ENCODE measurements around the gene SPP2.

The SPP2 gene

DNA sequence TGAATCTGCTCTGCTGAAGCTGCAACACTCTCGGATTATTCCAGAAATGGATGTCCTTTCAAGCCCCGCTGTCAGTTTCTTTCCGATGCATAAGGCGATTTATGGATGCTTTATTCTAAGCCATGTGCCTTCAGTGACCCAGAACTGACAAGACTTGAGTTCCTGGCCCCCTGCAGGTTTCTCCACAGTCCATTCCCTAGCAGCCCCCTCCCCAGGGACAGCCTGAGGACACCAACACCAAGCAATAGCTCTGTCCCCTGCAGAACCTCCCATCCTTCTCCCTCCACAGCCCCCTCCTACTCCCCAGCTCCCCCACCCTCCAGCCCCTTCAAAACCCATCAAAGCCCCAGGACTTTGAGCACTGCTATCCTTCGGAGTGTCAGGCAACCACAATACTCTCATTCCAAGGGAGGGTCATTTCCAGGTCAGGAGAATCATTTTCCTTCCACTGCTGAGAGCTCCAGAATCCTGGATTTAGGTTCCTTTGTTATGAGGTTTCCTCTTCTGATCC lies 24.6 kb upstream of the SPP2 start:
- no peak for DNase-seq (ENCODE audit: extremely low spot score)
- TF ChIP-seq CTBP1 (IDR thresholded peaks at IDR 0.05; ENCODE audit: borderline replicate concordance) = no peak
- TF ChIP-seq ARNT (IDR thresholded peaks at IDR 0.05) = no peak
- TF ChIP-seq, protein P1, sequence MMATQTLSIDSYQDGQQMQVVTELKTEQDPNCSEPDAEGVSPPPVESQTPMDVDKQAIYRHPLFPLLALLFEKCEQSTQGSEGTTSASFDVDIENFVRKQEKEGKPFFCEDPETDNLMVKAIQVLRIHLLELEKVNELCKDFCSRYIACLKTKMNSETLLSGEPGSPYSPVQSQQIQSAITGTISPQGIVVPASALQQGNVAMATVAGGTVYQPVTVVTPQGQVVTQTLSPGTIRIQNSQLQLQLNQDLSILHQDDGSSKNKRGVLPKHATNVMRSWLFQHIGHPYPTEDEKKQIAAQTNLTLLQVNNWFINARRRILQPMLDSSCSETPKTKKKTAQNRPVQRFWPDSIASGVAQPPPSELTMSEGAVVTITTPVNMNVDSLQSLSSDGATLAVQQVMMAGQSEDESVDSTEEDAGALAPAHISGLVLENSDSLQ (IDR thresholded peaks at IDR 0.05) = no peak
- no peak for TF ChIP-seq LEF1 (IDR thresholded peaks at IDR 0.05; ENCODE audit: borderline replicate concordance)
- TF ChIP-seq SUZ12 (IDR thresholded peaks at IDR 0.05) = no peak
- TF ChIP-seq FOXK2 (IDR thresholded peaks at IDR 0.05) = no peak
- TF ChIP-seq L3MBTL2 (conservative IDR thresholded peaks at IDR 0.05) = no peak
- no peak for TF ChIP-seq NFRKB (IDR thresholded peaks at IDR 0.05)
- no peak for TF ChIP-seq SP1 (IDR thresholded peaks at IDR 0.05)
- TF ChIP-seq BHLHE40 (IDR thresholded peaks at IDR 0.05; ENCODE audit: borderline replicate concordance) = no peak
- TF ChIP-seq FOXM1 (IDR thresholded peaks at IDR 0.05; ENCODE audit: borderline replicate concordance) = no peak
- ChIA-PET POLR2A (no interaction called here), CTCF (no interaction called here)

DNA sequence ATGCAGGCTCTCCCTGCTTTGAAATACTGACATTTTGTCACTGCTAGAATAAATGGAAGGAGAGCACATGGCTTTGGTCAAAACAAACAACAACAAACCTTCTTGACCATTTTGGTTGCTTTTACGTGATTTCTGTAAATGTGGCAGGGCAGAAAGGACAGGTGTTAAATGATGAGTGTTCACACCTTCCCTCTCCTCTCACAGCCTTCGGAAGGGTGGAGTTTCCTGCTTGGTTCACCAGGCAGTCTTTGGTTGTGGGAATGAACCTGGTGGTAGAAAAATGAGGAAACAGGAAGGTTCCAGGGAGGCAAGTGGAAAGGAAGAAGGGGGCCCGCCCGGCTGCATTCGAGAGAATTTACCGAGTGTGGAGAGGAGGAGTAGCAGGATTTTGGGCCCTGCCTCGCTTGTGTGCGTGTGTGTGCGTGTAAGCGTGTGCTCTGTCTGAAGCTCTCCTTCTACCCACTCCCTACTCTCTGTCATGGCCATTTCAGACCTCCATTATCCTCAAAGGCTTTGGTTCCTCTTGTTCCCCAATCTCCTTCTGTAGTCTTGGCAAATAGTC lies 23.7 kb upstream of the SPP2 start:
- CTCF ChIA-PET = no interaction called here
- POLR2A ChIA-PET = no interaction called here
- no peak for TF ChIP-seq HDGF (IDR thresholded peaks at IDR 0.05; ENCODE audit: borderline replicate concordance)
- TF ChIP-seq NFRKB (IDR thresholded peaks at IDR 0.05) = no peak
- TF ChIP-seq, protein P1 (IDR thresholded peaks at IDR 0.05) = no peak
- TF ChIP-seq BHLHE40 (IDR thresholded peaks at IDR 0.05; ENCODE audit: borderline replicate concordance) = no peak
- no peak for TF ChIP-seq TARDBP (IDR thresholded peaks at IDR 0.05)
- TF ChIP-seq SUZ12 (IDR thresholded peaks at IDR 0.05) = no peak
- no peak for TF ChIP-seq LEF1 (IDR thresholded peaks at IDR 0.05; ENCODE audit: borderline replicate concordance)
- no peak for TF ChIP-seq FOXK2 (IDR thresholded peaks at IDR 0.05)
- no peak for TF ChIP-seq CTBP1 (IDR thresholded peaks at IDR 0.05; ENCODE audit: borderline replicate concordance)
- no peak for TF ChIP-seq L3MBTL2 (conservative IDR thresholded peaks at IDR 0.05)
- no peak for TF ChIP-seq ZNF384 (IDR thresholded peaks at IDR 0.05)
- DNase-seq (ENCODE audit: extremely low spot score) = no peak

DNA sequence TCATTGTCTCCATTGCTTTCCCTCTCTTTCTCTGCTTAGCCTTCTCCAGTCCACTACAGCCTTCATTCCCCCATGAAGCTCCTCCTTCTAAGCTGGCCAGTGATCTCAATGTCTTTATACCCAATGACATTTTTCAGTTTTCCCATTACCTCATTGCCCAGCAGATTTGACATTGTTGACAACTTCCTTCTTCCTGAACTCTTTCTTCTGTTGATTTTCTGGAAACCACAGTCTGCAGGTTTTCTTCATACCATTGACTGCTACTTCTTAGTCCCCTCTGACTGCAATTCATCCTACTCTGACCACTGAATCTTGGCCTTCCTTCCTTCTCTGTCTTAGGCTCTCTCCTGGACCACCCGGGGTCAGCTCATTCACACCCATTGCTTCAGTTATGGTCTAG lies 22.9 kb upstream of the SPP2 start:
- TF ChIP-seq ZNF384 (IDR thresholded peaks at IDR 0.05) (no peak), HDGF (IDR thresholded peaks at IDR 0.05; ENCODE audit: borderline replicate concordance) (no peak), SUZ12 (IDR thresholded peaks at IDR 0.05) (no peak), SP1 (IDR thresholded peaks at IDR 0.05) (no peak), L3MBTL2 (conservative IDR thresholded peaks at IDR 0.05) (no peak), LEF1 (IDR thresholded peaks at IDR 0.05; ENCODE audit: borderline replicate concordance) (no peak), CTBP1 (IDR thresholded peaks at IDR 0.05; ENCODE audit: borderline replicate concordance) (no peak), ARNT (IDR thresholded peaks at IDR 0.05) (no peak), TARDBP (IDR thresholded peaks at IDR 0.05) (no peak), FOXA1 (IDR thresholded peaks at IDR 0.05) (no peak), NFRKB (IDR thresholded peaks at IDR 0.05) (no peak), FOXM1 (IDR thresholded peaks at IDR 0.05; ENCODE audit: borderline replicate concordance) (no peak)
- TF ChIP-seq, protein P1 (IDR thresholded peaks at IDR 0.05) = no peak
- POLR2A ChIA-PET = no interaction called here
- CTCF ChIA-PET = no interaction called here
- DNase-seq (ENCODE audit: extremely low spot score) = no peak

DNA sequence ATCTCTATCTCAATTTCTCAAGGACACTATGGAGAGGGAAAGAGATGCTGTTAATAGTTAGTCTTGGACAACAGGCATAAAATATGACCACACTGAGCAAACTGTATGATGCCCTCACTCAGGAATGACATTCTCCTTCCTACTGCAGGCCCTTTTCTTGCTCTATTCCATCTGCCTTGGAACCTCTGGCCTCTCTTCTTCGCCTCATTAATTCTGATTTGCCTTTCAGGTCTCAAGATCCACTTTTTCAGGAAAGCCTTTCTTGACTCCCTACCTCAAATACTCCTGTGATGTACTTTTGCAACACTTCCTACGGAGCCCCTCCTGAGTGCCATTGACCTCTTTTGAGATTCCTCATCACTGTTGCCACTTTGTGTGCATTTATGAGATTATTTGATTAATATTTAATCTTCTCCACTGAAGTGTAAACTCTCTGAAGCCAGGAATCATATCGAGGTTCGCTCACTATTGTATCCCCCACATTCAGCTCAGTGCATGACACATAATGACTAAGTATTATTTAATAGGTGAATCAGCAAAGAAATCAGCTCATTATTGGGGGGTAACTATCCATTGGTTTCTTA lies 21.3 kb upstream of the SPP2 start:
- no peak for TF ChIP-seq ARNT (IDR thresholded peaks at IDR 0.05)
- no peak for TF ChIP-seq TARDBP (IDR thresholded peaks at IDR 0.05)
- no peak for TF ChIP-seq LEF1 (IDR thresholded peaks at IDR 0.05; ENCODE audit: borderline replicate concordance)
- TF ChIP-seq NFRKB (IDR thresholded peaks at IDR 0.05) = no peak
- no peak for TF ChIP-seq FOXA1 (IDR thresholded peaks at IDR 0.05)
- TF ChIP-seq HDGF (IDR thresholded peaks at IDR 0.05; ENCODE audit: borderline replicate concordance) = no peak
- no peak for TF ChIP-seq SP1 (IDR thresholded peaks at IDR 0.05)
- no peak for TF ChIP-seq BHLHE40 (IDR thresholded peaks at IDR 0.05; ENCODE audit: borderline replicate concordance)
- TF ChIP-seq ZNF384 (IDR thresholded peaks at IDR 0.05) = no peak
- no peak for TF ChIP-seq FOXK2 (IDR thresholded peaks at IDR 0.05)
- no peak for TF ChIP-seq FOXM1 (IDR thresholded peaks at IDR 0.05; ENCODE audit: borderline replicate concordance)
- TF ChIP-seq L3MBTL2 (conservative IDR thresholded peaks at IDR 0.05) = no peak
- no peak for TF ChIP-seq ELF4 (IDR thresholded peaks at IDR 0.05)
- no peak for TF ChIP-seq CTBP1 (IDR thresholded peaks at IDR 0.05; ENCODE audit: borderline replicate concordance)
- TF ChIP-seq, protein P1 (IDR thresholded peaks at IDR 0.05) = no peak
- TF ChIP-seq SUZ12 (IDR thresholded peaks at IDR 0.05) = no peak
- POLR2A ChIA-PET = no interaction called here
- CTCF ChIA-PET = no interaction called here
- no peak for DNase-seq (ENCODE audit: extremely low spot score)

DNA sequence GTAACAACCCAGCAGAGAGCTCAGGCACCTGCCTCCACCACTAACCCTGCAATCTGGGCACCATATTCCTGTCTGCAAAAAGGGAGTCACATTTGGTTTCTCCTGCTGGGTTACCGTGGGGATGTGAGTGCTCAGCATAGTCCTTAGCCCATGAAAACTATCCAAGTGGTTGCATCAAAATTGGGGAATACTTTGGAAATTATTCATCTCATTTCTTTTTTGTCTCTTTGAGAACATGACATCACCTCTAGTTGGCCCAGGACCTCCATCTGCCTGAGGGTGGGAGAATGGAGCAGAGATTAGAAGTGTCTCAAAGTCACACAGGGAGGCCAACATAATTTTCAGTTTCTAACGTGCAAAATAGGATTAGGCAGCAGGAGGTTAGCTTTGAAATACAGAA lies 19.3 kb upstream of the SPP2 start:
- POLR2A ChIA-PET = no interaction called here
- CTCF ChIA-PET = no interaction called here

More for the DNA sequence above, 19.3 kb upstream of the SPP2 start:
- no peak for TF ChIP-seq ZNF384 (IDR thresholded peaks at IDR 0.05)
- no peak for TF ChIP-seq TARDBP (IDR thresholded peaks at IDR 0.05)
- no peak for TF ChIP-seq L3MBTL2 (conservative IDR thresholded peaks at IDR 0.05)
- TF ChIP-seq FOXA1 (IDR thresholded peaks at IDR 0.05) = no peak
- TF ChIP-seq CTBP1 (IDR thresholded peaks at IDR 0.05; ENCODE audit: borderline replicate concordance) = no peak
- TF ChIP-seq SP1 (IDR thresholded peaks at IDR 0.05) = no peak
- TF ChIP-seq SUZ12 (IDR thresholded peaks at IDR 0.05) = no peak
- TF ChIP-seq ARNT (IDR thresholded peaks at IDR 0.05) = no peak
- no peak for TF ChIP-seq FOXK2 (IDR thresholded peaks at IDR 0.05)
- no peak for TF ChIP-seq ELF4 (IDR thresholded peaks at IDR 0.05)
- TF ChIP-seq HDGF (IDR thresholded peaks at IDR 0.05; ENCODE audit: borderline replicate concordance) = no peak
- TF ChIP-seq BHLHE40 (IDR thresholded peaks at IDR 0.05; ENCODE audit: borderline replicate concordance) = no peak
- TF ChIP-seq NFRKB (IDR thresholded peaks at IDR 0.05) = no peak
- DNase-seq (ENCODE audit: extremely low spot score) = no peak

Data from HEK293T (cell line).